Testis (tissue), 3 donors: Measurements from ENCODE around the gene PPP1R14C. TPM values are rescaled to one million over a fixed set of nuclear protein-coding genes. Genes with fewer than 3 reads are reported as not detected.
"Not testable (repeated sequence)": the region's sequence is repeated elsewhere in the genome, so short reads cannot be mapped to it uniquely, and the experiment has no call there.

Experiments used
- DNase-seq: peaks from one replicate; pipeline ENCODE4 v3.0.0-alpha.2; 2019
- H3K27ac ChIP-seq, 2 donors: fragments of 200-600 bp; sonication (generic); one replicate each; pipeline ENCODE4 v1.5.1; 2019
- H3K27me3 ChIP-seq: fragments of 200-600 bp; sonication (generic); one replicate; pipeline ENCODE4 v1.5.1; 2019
- H3K36me3 ChIP-seq: fragments of 200-600 bp; sonication (generic); one replicate; pipeline ENCODE4 v1.5.1; 2017; ENCODE audit warnings: low read depth; ENCODE audit errors: missing control alignments
- H3K4me1 ChIP-seq: fragments of 200-600 bp; sonication (generic); one replicate; pipeline ENCODE4 v1.5.1; 2019
- H3K4me3 ChIP-seq, 2 donors: fragments of 200-600 bp; sonication (generic); one replicate each; pipeline ENCODE4 v1.5.1; 2017 to 2019
- H3K9me3 ChIP-seq: fragments of 200-600 bp; sonication (generic); one replicate; pipeline ENCODE4 v1.5.1; 2017
- CTCF ChIP-seq, 3 experiments: fragments of 450-650 bp in 2 of 3; fragments of 200-600 bp in 1 of 3; sonication (generic) in 1 of 3; IDR thresholded peaks; one replicate each; pipeline ENCODE4 v1.5.1; 2016 to 2019; ENCODE audit warnings: antibody characterized with exemption in 3 of 3, mild to moderate bottlenecking in 2 of 3, moderate library complexity in 1 of 3
- POLR2A ChIP-seq: fragments of 450-650 bp; IDR thresholded peaks from one replicate; pipeline ENCODE4 v1.6.1; 2017; ENCODE audit warnings: antibody characterized with exemption, mild to moderate bottlenecking, moderate library complexity
- WGBS, 2 donors: methylation state at CpG; one replicate each; pipeline ENCODE4 v1.1.5; 2018; 5-methylcytosine and 5-hydroxymethylcytosine counted together
- intact Hi-C: fragments of 100-400 bp; cut with DNase I; formaldehyde crosslinking; loops from one replicate; pipeline ENCODE4 v1.15.1; 2023; ENCODE audit warnings: low total_unique reads
- polyA plus RNA-seq: library from polyadenylated mRNA; stranded (reverse); fragments of 350-450 nt; fragmentation: Illumina TruSeq; extraction: RNeasy Lipid Tissue Mini Kit (QIAGEN cat#74804); gene quantifications from one replicate; pipeline ENCODE4 v1.2.3, GENCODE V29; 2014; ENCODE audit warnings: low read depth, low replicate concordance; ENCODE audit not compliant: insufficient read depth
- total RNA-seq, 2 donors: library from RNA; depleted of rRNA; stranded (reverse); fragments of >200 nt; gene quantifications; one replicate each; pipeline ENCODE4 v1.2.3, GENCODE V29; 2016

PPP1R14C gene
- total and polyA plus RNA-seq, 3 donors from 2014 or later: 11.1 to 27.1 (median 22.4) TPM

GRCh38 chr6:150183966-150184365 lies 41.1 kb downstream of the PPP1R14C start:
- Histone ChIP-seq H3K27me3 (no peaks in the 10 kb centered on the region), H3K36me3 (no peaks in the 10 kb centered on the region), H3K27ac (no peak overlapping the region), H3K9me3 (no peaks in the 10 kb centered on the region), H3K4me3 (no peak overlapping the region), H3K4me1 (no peaks in the 10 kb centered on the region)
- TF ChIP-seq POLR2A (no peak), CTCF (IDR thresholded peaks at IDR 0.05) (no peak)
- 97% methylated on average over 6 of the region's 6 CpGs for WGBS, 2 donors
- DNase-seq: no peak
- intact Hi-C loops: no loop called here

GRCh38 chr6:150184850-150185731 lies 42.2 kb downstream of the PPP1R14C start:
- TF ChIP-seq POLR2A: no peak
- TF ChIP-seq CTCF (IDR thresholded peaks at IDR 0.05): no peak
- intact Hi-C loops: no loop called here
- Histone ChIP-seq H3K4me3 (no peak overlapping the region), H3K4me1 (no peaks in the 10 kb centered on the region), H3K9me3 (no peaks in the 10 kb centered on the region), H3K27me3 (no peaks in the 10 kb centered on the region), H3K27ac (no peak overlapping the region), H3K36me3 (no peaks in the 10 kb centered on the region)
- 77 to 82% methylated on average over 8 to 10 of the region's 10 CpGs for WGBS, 2 donors
- no peak for DNase-seq

GRCh38 chr6:150185732-150186117 lies 42.9 kb downstream of the PPP1R14C start:
- no peaks in the 10 kb centered on the region for H3K4me1 ChIP-seq
- 93 to 95% methylated on average over 6 to 8 of the region's 8 CpGs for WGBS, 2 donors
- no peaks in the 10 kb centered on the region for H3K27me3 ChIP-seq
- TF ChIP-seq CTCF (IDR thresholded peaks at IDR 0.05) (no peak), POLR2A (no peak)
- DNase-seq: no peak
- no peak overlapping the region for H3K4me3 ChIP-seq
- H3K9me3 ChIP-seq: no peaks in the 10 kb centered on the region
- no peaks in the 10 kb centered on the region for H3K36me3 ChIP-seq
- intact Hi-C loops: no loop called here
- H3K27ac ChIP-seq: no peak overlapping the region

GRCh38 chr6:150186129-150186898 lies 43.5 kb downstream of the PPP1R14C start:
- H3K4me3 ChIP-seq: no peak overlapping the region
- H3K36me3 ChIP-seq: no peaks in the 10 kb centered on the region
- H3K9me3 ChIP-seq: no peaks in the 10 kb centered on the region
- no peak for DNase-seq
- intact Hi-C loops: no loop called here
- H3K27ac ChIP-seq: no peak overlapping the region
- H3K27me3 ChIP-seq: no peaks in the 10 kb centered on the region
- TF ChIP-seq POLR2A: no peak
- TF ChIP-seq CTCF (IDR thresholded peaks at IDR 0.05): no peak
- no peaks in the 10 kb centered on the region for H3K4me1 ChIP-seq
- WGBS, 2 donors: 95 to 96% methylated on average over 9 of the region's 9 CpGs

- H3K27me3 ChIP-seq, H3K9me3 ChIP-seq, H3K4me3 ChIP-seq, H3K4me1 ChIP-seq, DNase-seq, H3K36me3 ChIP-seq, H3K27ac ChIP-seq, intact Hi-C loops: not testable (repeated sequence)
- 91 to 96% methylated on average over 2 of the region's 2 CpGs for WGBS, 2 donors
Observed at GRCh38 chr6:150187433-150187832, 44.6 kb downstream of the PPP1R14C start.
